ENCODE measurements around the gene KCNK3.

KCNK3 gene

GRCh38 chr2:26692279-26692896 is at the start of gene KCNK3:
KCNK3 (plus strand) TSS chr2:26692722; CDS start chr2:26692876, 154 bp downstream.
- Histone ChIP-seq H3K4me3 (ENCODE audit: low read depth in 1 of 5, low read length in 5 of 5) (peak within 1 kb of the TSS; percentile 18 to 54 (median 32)), H3K9ac (ENCODE audit: low read length in 5 of 5) (no peak within 1 kb of the TSS), H3K27ac (ENCODE audit: low read depth, low read length) (no peak within 1 kb of the TSS), H3K4me1 (ENCODE audit: control insufficient read depth in 5 of 5, insufficient read depth in 5 of 5, low read length in 5 of 5) (peaks cover 0 to 29% (median 17%) of the 10 kb centered on the region in 5 donors), H3K27me3 (ENCODE audit: control insufficient read depth in 5 of 5, insufficient read depth in 4 of 5, low read length in 5 of 5) (peaks cover 14 to 57% (median 37%) of the 10 kb centered on the region in 5 donors), H3K36me3 (ENCODE audit: control insufficient read depth in 5 of 5, insufficient read depth in 5 of 5, low read length in 5 of 5) (no peaks in the 10 kb centered on the region), H3K9me3 (ENCODE audit: control insufficient read depth in 5 of 5, low read length in 5 of 5) (no peaks in the 10 kb centered on the region)

GRCh38 chr2:26644188-26644835 is 48.2 kb upstream of the KCNK3 start:
- no peaks in the 10 kb centered on the region for H3K9me3 ChIP-seq (ENCODE audit: control insufficient read depth in 5 of 5, low read length in 5 of 5)
- no peak overlapping the region for H3K27ac ChIP-seq (ENCODE audit: low read depth, low read length)
- no peak overlapping the region for H3K4me3 ChIP-seq (ENCODE audit: low read depth in 1 of 5, low read length in 5 of 5)

GRCh38 chr2:26645762-26646161 is 46.8 kb upstream of the KCNK3 start:
- Histone ChIP-seq H3K36me3 (ENCODE audit: control insufficient read depth in 5 of 5, insufficient read depth in 5 of 5, low read length in 5 of 5) (no peaks in the 10 kb centered on the region), H3K27me3 (ENCODE audit: control insufficient read depth in 5 of 5, insufficient read depth in 4 of 5, low read length in 5 of 5) (peaks cover 4 to 16% (median 11%) of the 10 kb centered on the region in 5 donors)

More at GRCh38 chr2:26644188-26644835, 48.2 kb upstream of the KCNK3 start:
- no peak overlapping the region for H3K9ac ChIP-seq (ENCODE audit: low read length in 5 of 5)
- no peaks in the 10 kb centered on the region for H3K36me3 ChIP-seq (ENCODE audit: control insufficient read depth in 5 of 5, insufficient read depth in 5 of 5, low read length in 5 of 5)
- H3K27me3 ChIP-seq (ENCODE audit: control insufficient read depth in 5 of 5, insufficient read depth in 4 of 5, low read length in 5 of 5), result peaks cover 4 to 16% (median 11%) of the 10 kb centered on the region in 5 donors
- H3K4me1 ChIP-seq (ENCODE audit: control insufficient read depth in 5 of 5, insufficient read depth in 5 of 5, low read length in 5 of 5), result peaks cover 0 to 6% (median 0%) of the 10 kb centered on the region in 5 donors

GRCh38 chr2:26646986-26647672 is 45.4 kb upstream of the KCNK3 start:
- H3K36me3 ChIP-seq (ENCODE audit: control insufficient read depth in 5 of 5, insufficient read depth in 5 of 5, low read length in 5 of 5), result no peaks in the 10 kb centered on the region
- no peak overlapping the region for H3K27ac ChIP-seq (ENCODE audit: low read depth, low read length)
- no peak overlapping the region for H3K9ac ChIP-seq (ENCODE audit: low read length in 5 of 5)
- no peak overlapping the region for H3K4me3 ChIP-seq (ENCODE audit: low read depth in 1 of 5, low read length in 5 of 5)
- H3K4me1 ChIP-seq (ENCODE audit: control insufficient read depth in 5 of 5, insufficient read depth in 5 of 5, low read length in 5 of 5), result peaks cover 0 to 14% (median 7%) of the 10 kb centered on the region in 5 donors
- H3K27me3 ChIP-seq (ENCODE audit: control insufficient read depth in 5 of 5, insufficient read depth in 4 of 5, low read length in 5 of 5), result peaks cover 0 to 13% (median 7%) of the 10 kb centered on the region in 5 donors
- no peaks in the 10 kb centered on the region for H3K9me3 ChIP-seq (ENCODE audit: control insufficient read depth in 5 of 5, low read length in 5 of 5)

More at GRCh38 chr2:26645762-26646161, 46.8 kb upstream of the KCNK3 start:
- no peak overlapping the region for H3K4me3 ChIP-seq (ENCODE audit: low read depth in 1 of 5, low read length in 5 of 5)
- H3K9ac ChIP-seq (ENCODE audit: low read length in 5 of 5), result no peak overlapping the region
- H3K4me1 ChIP-seq (ENCODE audit: control insufficient read depth in 5 of 5, insufficient read depth in 5 of 5, low read length in 5 of 5), result peaks cover 0 to 2% (median 0%) of the 10 kb centered on the region in 5 donors
- no peak overlapping the region for H3K27ac ChIP-seq (ENCODE audit: low read depth, low read length)
- no peaks in the 10 kb centered on the region for H3K9me3 ChIP-seq (ENCODE audit: control insufficient read depth in 5 of 5, low read length in 5 of 5)

- Histone ChIP-seq H3K9me3 (ENCODE audit: control insufficient read depth in 5 of 5, low read length in 5 of 5) (no peaks in the 10 kb centered on the region), H3K9ac (ENCODE audit: low read length in 5 of 5) (no peak overlapping the region), H3K4me3 (ENCODE audit: low read depth in 1 of 5, low read length in 5 of 5) (no peak overlapping the region), H3K4me1 (ENCODE audit: control insufficient read depth in 5 of 5, insufficient read depth in 5 of 5, low read length in 5 of 5) (peaks cover 0 to 22% (median 14%) of the 10 kb centered on the region in 5 donors), H3K27me3 (ENCODE audit: control insufficient read depth in 5 of 5, insufficient read depth in 4 of 5, low read length in 5 of 5) (peaks cover 0 to 8% (median 4%) of the 10 kb centered on the region in 5 donors), H3K27ac (ENCODE audit: low read depth, low read length) (no peak overlapping the region), H3K36me3 (ENCODE audit: control insufficient read depth in 5 of 5, insufficient read depth in 5 of 5, low read length in 5 of 5) (no peaks in the 10 kb centered on the region)
These were observed 44.5 kb upstream of the KCNK3 start for GRCh38 chr2:26647981-26648380.

- Histone ChIP-seq H3K27ac (ENCODE audit: low read depth, low read length) (no peak overlapping the region), H3K9me3 (ENCODE audit: control insufficient read depth in 5 of 5, low read length in 5 of 5) (no peaks in the 10 kb centered on the region), H3K9ac (ENCODE audit: low read length in 5 of 5) (no peak overlapping the region), H3K36me3 (ENCODE audit: control insufficient read depth in 5 of 5, insufficient read depth in 5 of 5, low read length in 5 of 5) (no peaks in the 10 kb centered on the region), H3K4me3 (ENCODE audit: low read depth in 1 of 5, low read length in 5 of 5) (no peak overlapping the region), H3K27me3 (ENCODE audit: control insufficient read depth in 5 of 5, insufficient read depth in 4 of 5, low read length in 5 of 5) (peaks cover 0 to 8% (median 4%) of the 10 kb centered on the region in 5 donors), H3K4me1 (ENCODE audit: control insufficient read depth in 5 of 5, insufficient read depth in 5 of 5, low read length in 5 of 5) (peaks cover 0 to 22% (median 15%) of the 10 kb centered on the region in 5 donors)
These were observed 44.0 kb upstream of the KCNK3 start for GRCh38 chr2:26648516-26648915.

GRCh38 chr2:26649322-26649721 is 43.2 kb upstream of the KCNK3 start:
- Histone ChIP-seq H3K36me3 (ENCODE audit: control insufficient read depth in 5 of 5, insufficient read depth in 5 of 5, low read length in 5 of 5) (no peaks in the 10 kb centered on the region), H3K4me1 (ENCODE audit: control insufficient read depth in 5 of 5, insufficient read depth in 5 of 5, low read length in 5 of 5) (peaks cover 0 to 22% (median 15%) of the 10 kb centered on the region in 5 donors), H3K9ac (ENCODE audit: low read length in 5 of 5) (no peak overlapping the region), H3K27me3 (ENCODE audit: control insufficient read depth in 5 of 5, insufficient read depth in 4 of 5, low read length in 5 of 5) (peaks cover 0 to 4% (median 0%) of the 10 kb centered on the region in 5 donors), H3K9me3 (ENCODE audit: control insufficient read depth in 5 of 5, low read length in 5 of 5) (no peaks in the 10 kb centered on the region), H3K4me3 (ENCODE audit: low read depth in 1 of 5, low read length in 5 of 5) (no peak overlapping the region), H3K27ac (ENCODE audit: low read depth, low read length) (no peak overlapping the region)

GRCh38 chr2:26649992-26650712 is 42.4 kb upstream of the KCNK3 start:
- peaks cover 0 to 22% (median 15%) of the 10 kb centered on the region in 5 donors for H3K4me1 ChIP-seq (ENCODE audit: control insufficient read depth in 5 of 5, insufficient read depth in 5 of 5, low read length in 5 of 5)
- no peak overlapping the region for H3K9ac ChIP-seq (ENCODE audit: low read length in 5 of 5)
- no peaks in the 10 kb centered on the region for H3K36me3 ChIP-seq (ENCODE audit: control insufficient read depth in 5 of 5, insufficient read depth in 5 of 5, low read length in 5 of 5)
- peaks cover 0 to 3% (median 0%) of the 10 kb centered on the region in 5 donors for H3K27me3 ChIP-seq (ENCODE audit: control insufficient read depth in 5 of 5, insufficient read depth in 4 of 5, low read length in 5 of 5)
- no peak overlapping the region for H3K27ac ChIP-seq (ENCODE audit: low read depth, low read length)
- no peaks in the 10 kb centered on the region for H3K9me3 ChIP-seq (ENCODE audit: control insufficient read depth in 5 of 5, low read length in 5 of 5)
- H3K4me3 ChIP-seq (ENCODE audit: low read depth in 1 of 5, low read length in 5 of 5), result no peak overlapping the region

GRCh38 chr2:26650713-26651469 is 41.6 kb upstream of the KCNK3 start:
- H3K36me3 ChIP-seq (ENCODE audit: control insufficient read depth in 5 of 5, insufficient read depth in 5 of 5, low read length in 5 of 5), result no peaks in the 10 kb centered on the region
- peaks cover 0 to 22% (median 15%) of the 10 kb centered on the region in 5 donors for H3K4me1 ChIP-seq (ENCODE audit: control insufficient read depth in 5 of 5, insufficient read depth in 5 of 5, low read length in 5 of 5)
- H3K9ac ChIP-seq (ENCODE audit: low read length in 5 of 5), result no peak overlapping the region
- H3K4me3 ChIP-seq (ENCODE audit: low read depth in 1 of 5, low read length in 5 of 5), result no peak overlapping the region
- H3K9me3 ChIP-seq (ENCODE audit: control insufficient read depth in 5 of 5, low read length in 5 of 5), result no peaks in the 10 kb centered on the region
- H3K27ac ChIP-seq (ENCODE audit: low read depth, low read length), result no peak overlapping the region
- peaks cover 0 to 3% (median 0%) of the 10 kb centered on the region in 5 donors for H3K27me3 ChIP-seq (ENCODE audit: control insufficient read depth in 5 of 5, insufficient read depth in 4 of 5, low read length in 5 of 5)
